Fibroblast of lung (primary cell): ENCODE measurements around the gene PTCRA.

ENCODE experiments used
- CTCF ChIP-seq, 2 donors: IDR thresholded peaks in 1 of 2; conservative IDR thresholded peaks in 1 of 2; 1 replicate in 1 of 2; 2 replicates in 1 of 2; pipeline ENCODE4 v1.5.1; 2011 to 2012; ENCODE audit warnings: low read length in 2 of 2, control low read depth in 1 of 2, inconsistent platforms in 1 of 2, low read depth in 1 of 2, mild to moderate bottlenecking in 1 of 2
- EZH2 ChIP-seq: IDR thresholded peaks from 2 replicates; pipeline ENCODE4 v1.5.1; 2012; ENCODE audit warnings: low read length, control low read depth, mild to moderate bottlenecking; ENCODE audit errors: missing control alignments

GRCh38 chr6:42925248-42925857, 9.5 kb downstream of the PTCRA start:
- TF ChIP-seq CTCF (conservative IDR thresholded peaks at IDR 0.05 in 1 of 2, IDR thresholded peaks at IDR 0.05 in 1 of 2; ENCODE audit: low read depth in 1 of 2, low read length in 2 of 2): no peak
- no peak for TF ChIP-seq EZH2
